Stomach (tissue), 4 donors: ENCODE results near the gene DHDDS.

ENCODE experiments used
- CTCF ChIP-seq, 7 experiments: fragments of 450-650 bp in 4 of 7; fragments of 200-600 bp in 3 of 7; sonication (generic) in 3 of 7; IDR thresholded peaks; one replicate each; pipeline ENCODE4 v1.5.1; 2016 to 2019; ENCODE audit warnings: antibody characterized with exemption in 7 of 7, control low read depth in 2 of 7, mild to moderate bottlenecking in 1 of 7
- EP300 ChIP-seq: sonication (generic); formaldehyde crosslinking; IDR thresholded peaks from one replicate; pipeline ENCODE4 v1.6.1; 2017; ENCODE audit warnings: antibody characterized with exemption
- POLR2A ChIP-seq, 4 donors: fragments of 450-650 bp; IDR thresholded peaks; one replicate each; pipeline ENCODE4 v1.6.1; 2016; ENCODE audit warnings: antibody characterized with exemption in 4 of 4, control low read depth in 2 of 4, mild to moderate bottlenecking in 1 of 4, moderate library complexity in 1 of 4
- POLR2AphosphoS5 ChIP-seq, 3 donors: sonication (generic); formaldehyde crosslinking; IDR thresholded peaks; one replicate each; pipeline ENCODE4 v1.6.1; 2016; ENCODE audit warnings: antibody characterized with exemption in 3 of 3

GRCh38 chr1:26413031-26413430 is 19.1 kb upstream of the DHDDS start:
- no peak for TF ChIP-seq CTCF (IDR thresholded peaks at IDR 0.05)
- no peak for TF ChIP-seq POLR2A (IDR thresholded peaks at IDR 0.05)
- TF ChIP-seq POLR2AphosphoS5 (IDR thresholded peaks at IDR 0.05) = no peak
- no peak for TF ChIP-seq EP300
